NCI-H446 treated with DMSO at 0.1 percent for 48 hours (cell line): ENCODE data around the gene ABHD18.
A peak's percentile ranks its signal among the peaks of the same experiment; 100 is the strongest.
"Not testable (repeated sequence)": the region's sequence is repeated elsewhere in the genome, so short reads cannot be mapped to it uniquely, and the experiment has no call there.

Experiments used
- DNase-seq: peaks from one replicate; lab custom pipeline; 2025; lab: John Stamatoyannopoulos, UW

ABHD18 gene

GRCh38 chr4:127993151-127993550, 27.9 kb downstream of the ABHD18 start:
- no peak for DNase-seq

- DNase-seq, result no peak
Observed at GRCh38 chr4:127995776-127996175, 30.6 kb downstream of the ABHD18 start.

DNA sequence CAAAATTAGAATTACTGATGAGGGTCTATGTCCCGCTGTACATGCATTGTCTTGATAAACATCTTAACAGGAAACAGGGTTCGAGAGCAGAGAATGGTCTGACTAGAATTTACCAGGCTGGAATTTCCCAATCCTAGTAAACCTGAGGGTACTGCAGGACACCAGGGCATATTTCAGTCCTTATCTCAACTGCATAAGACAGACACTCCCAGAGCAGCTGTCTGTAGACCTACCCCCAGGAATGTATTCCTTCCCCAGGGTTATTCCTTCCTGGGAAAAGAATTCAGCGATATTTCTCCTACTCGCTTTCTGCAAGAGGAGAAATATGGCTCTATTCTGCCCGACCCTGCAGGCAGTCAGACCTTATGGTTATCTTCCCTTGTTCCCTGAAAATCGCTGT, 31.3 kb downstream of the ABHD18 start:
- DNase-seq, result not testable (repeated sequence)

- DNase-seq, result no peak
Observed at GRCh38 chr4:127997534-127998388, 32.6 kb downstream of the ABHD18 start.

DNA sequence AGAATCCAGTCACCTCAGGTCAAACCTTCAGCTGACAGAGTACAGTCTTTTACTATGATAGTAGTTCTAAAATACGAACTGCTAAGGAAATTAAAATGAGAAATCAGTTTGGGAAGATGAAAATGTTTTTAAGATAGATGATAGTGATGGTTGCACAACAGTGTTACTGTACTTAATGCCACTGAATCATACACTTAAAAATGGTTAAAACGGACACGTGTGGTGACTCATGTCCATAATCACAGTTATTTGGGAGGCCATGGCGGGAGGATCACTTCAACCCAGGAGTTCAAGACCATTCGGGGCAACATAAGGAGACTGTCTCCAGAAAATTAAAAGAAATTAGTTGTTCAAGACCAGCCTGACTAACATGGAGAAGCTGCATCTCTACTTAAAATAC, 41.4 kb downstream of the ABHD18 start:
- no peak for DNase-seq

GRCh38 chr4:128009428-128009827, 44.2 kb downstream of the ABHD18 start:
- no peak for DNase-seq

- DNase-seq, result no peak
Observed at GRCh38 chr4:128025319-128025718, 60.1 kb downstream of the ABHD18 start.

GRCh38 chr4:128029907-128030306, 64.7 kb downstream of the ABHD18 start:
- no peak for DNase-seq

GRCh38 chr4:128031756-128032384, 66.7 kb downstream of the ABHD18 start:
- DNase-seq, result no peak

DNA sequence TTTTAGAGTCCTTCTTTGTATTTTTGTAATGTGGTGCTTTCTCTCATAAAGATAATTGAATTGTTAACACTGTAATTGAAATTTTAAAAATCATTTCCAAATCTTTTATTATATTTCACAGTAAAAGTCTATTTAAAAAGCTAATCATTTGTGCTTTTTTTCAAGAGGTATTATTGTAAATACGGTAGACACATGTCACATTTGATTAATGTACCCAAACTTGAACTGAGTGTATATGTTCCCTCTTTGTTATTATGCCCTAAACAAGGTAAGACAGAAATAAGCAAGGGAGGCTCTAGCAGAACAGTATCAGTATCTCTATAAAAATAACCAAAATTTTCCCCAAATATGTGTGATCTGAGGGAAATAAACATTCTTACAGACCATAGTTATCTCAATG, 74.4 kb downstream of the ABHD18 start:
- DNase-seq, result no peak

GRCh38 chr4:128047019-128047418, 81.8 kb downstream of the ABHD18 start:
- DNase-seq, result not testable (repeated sequence)

DNA sequence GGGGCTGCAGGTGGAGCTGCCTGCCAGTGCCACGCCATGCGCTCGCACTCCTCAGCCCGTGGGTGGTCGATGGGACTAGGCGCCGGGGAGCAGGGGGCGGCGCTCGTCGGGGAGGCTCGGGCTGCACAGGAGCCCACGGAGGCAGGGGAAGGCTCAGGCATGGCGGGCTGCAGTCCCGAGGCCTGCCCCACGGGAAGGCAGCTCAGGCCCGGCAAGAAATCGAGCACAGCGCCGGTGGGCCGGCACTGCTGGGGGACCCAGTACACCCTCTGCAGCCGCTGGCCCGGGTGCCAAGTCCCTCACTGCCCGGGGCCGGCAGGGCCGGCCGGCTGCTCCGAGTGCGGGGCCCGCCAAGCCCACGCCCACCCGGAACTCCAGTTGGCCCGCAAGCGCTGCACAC, 82.3 kb downstream of the ABHD18 start:
- DNase-seq, result not testable (repeated sequence)

DNA sequence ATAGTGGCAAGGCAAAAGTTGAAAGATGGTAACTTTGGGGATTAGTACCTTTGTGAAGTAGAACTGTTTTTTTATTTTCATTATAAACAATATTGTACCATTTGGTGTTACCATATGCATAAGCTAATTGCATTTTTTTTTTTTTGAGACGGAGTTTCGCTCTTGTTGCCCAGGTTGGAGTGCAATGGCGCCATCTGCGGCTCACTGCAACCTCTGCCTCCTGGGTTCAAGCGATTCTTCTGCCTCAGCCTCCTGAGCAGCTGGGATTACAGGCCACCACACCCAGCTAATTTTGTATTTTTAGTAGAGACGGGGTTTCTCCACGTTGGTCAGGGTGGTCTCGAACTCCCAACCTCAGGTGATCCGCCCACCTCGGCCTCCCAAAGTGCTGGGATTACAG, 86.0 kb downstream of the ABHD18 start:
- DNase-seq, result not testable (repeated sequence)

DNA sequence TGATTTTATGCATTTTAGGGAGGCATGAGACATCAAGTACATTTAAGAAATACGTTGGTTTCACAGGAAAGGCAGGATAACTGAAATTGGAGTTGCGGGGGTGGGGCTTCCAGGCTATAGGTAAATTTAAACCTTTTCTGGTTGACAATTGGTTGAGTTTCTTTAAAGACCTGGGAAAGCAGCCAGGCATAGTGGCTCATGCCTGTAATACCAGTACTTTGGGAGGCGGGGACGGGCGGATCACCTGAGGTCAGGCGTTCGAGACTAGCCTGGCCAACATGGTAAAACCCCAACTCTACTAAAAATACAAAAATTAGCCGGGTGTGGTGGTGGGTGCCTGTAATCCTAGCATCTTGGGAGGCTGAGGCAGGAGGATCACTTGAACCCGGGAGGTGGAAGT, 89.7 kb downstream of the ABHD18 start:
- not testable (repeated sequence) for DNase-seq

DNA sequence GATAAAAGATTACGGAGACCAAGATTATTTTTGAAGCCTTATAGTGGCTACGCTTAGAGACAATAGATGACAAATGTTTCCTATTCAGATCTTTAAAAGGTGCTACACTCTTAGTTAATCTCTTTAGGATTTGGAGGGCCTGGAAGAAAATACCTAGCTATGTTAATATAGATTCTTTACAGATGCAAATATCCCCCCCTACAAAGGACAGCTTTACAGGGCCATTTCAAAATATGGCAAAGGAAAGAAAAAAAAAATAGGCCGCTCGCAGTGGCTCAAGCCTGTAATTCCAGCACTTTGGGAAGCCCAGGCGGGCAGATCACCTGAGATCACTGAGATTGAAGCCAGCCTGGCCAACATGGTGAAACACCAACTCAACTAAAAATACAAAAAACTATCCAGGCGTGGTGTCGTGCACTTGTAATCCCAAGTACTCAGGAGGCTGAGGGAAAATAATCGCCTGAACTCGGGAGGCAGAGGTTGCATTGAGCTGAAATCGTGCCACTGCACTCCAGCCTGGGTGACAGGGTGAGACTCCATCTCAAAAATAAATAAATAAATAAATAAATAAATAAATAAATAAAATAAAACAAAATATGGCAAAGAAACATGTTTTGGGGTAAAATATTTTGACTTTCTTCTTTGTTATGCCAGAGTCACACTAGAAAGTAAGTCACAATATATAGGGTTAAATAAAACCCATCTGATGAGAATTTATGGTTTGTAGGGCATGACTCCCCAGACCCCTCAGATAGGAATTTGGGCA, 90.4 kb downstream of the ABHD18 start:
- DNase-seq, result not testable (repeated sequence)

GRCh38 chr4:128056396-128056795, 91.2 kb downstream of the ABHD18 start:
- DNase-seq, result no peak

DNA sequence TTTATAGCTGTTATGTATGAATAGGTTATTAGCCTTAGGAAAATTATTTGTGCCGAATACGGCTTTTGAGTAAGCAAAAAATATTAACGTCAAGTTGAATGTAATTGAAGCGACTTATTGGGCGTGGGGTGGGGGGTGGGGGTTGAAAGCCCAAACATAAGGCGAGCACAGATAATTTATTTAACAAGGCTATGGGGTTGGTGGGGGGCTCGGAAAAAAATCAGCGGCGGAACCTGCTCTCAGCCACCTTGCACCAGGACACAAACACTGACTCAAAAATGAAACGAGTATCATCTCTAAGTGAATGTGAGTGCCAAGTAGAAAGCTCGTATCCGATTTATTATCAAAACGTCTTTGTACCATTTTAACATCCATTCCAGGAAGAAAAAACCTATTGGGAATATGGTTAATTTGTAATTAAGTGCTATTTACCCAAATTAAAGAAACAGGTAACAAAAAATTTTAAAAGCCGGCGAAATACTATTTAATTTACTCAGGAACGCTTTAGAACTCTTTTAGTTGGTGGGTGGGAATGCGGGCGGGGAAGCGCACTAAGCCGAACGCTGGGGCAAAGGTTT, 95.0 kb downstream of the ABHD18 start:
- DNase-seq, result no peak

DNA sequence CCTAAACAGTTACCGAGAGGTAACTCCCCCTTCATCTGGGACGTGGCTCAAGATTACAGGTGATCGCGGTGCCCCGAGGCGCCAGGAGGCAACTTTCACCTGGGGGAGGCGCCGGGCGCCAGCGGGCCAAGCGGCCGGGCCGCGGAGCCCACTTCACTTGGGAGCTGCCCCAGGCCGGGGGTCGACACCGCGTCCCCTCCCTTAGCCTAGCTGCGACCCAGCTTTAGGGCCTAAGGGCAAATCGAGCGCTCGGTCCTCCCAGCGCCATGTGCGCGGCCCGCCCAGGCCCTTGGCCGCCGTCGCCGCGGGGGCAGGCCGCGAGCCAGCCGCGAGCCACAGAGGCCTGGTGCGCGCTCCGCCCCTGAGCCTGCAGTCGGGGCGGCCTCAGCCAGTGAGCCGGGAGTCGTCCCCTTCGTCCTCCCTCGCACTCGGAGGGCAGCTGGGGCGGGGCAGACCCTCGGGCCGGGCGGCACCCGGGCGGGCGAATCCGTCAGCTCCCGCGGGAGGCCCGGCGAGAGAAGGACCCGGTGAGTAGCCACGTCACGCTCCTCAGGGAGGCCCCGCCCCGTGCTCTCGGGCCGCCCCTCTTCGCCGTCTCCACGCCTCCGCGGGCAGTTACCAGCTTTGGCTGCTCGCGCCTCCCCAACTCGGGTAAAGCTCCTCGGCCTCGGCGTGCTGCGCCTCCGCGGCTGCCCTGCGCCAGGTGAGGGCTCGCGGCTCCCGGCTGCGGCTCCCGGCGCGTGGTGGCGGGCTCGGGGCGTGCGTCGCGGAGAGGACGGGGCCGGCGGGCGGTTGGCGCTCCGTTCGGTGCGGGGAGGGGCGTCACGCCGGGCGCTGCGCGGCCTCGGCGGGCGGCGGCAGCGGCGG, 95.7 kb downstream of the ABHD18 start, which contains the start of gene LARP1B:
Gene LARP1B (plus strand): TSS at position 614 of the 867 bp plus-strand sequence. CDS start 13,640 bp downstream, outside the sequence.
- DNase-seq, result peak; percentile 94

- no peak for DNase-seq
Observed at GRCh38 chr4:128061566-128062536, 96.6 kb downstream of the ABHD18 start.

- DNase-seq, result not testable (repeated sequence)
Observed at GRCh38 chr4:128066453-128066820, 101.2 kb downstream of the ABHD18 start.
